Thoracic aorta (tissue), 2 donors: ENCODE measurements around the gene SAA1. TPM values are rescaled to one million over a fixed set of nuclear protein-coding genes. Genes with fewer than 3 reads are reported as not detected.

Experiments
- ATAC-seq: fragments of 150-250 bp; one replicate; pipeline ENCODE4 v1.8.0; 2017; ENCODE audit warnings: low read depth; ENCODE audit not compliant: insufficient number of reproducible peaks, low FRiP score
- DNase-seq: peaks from one replicate; pipeline ENCODE4 v3.0.0-alpha.2; 2020; ENCODE audit warnings: low spot score
- H3K27ac ChIP-seq, 2 donors: fragments of 200-600 bp; sonication (generic); 1 replicate in 1 of 2; 2 replicates in 1 of 2; pipeline ENCODE4 v1.5.1; 2016; ENCODE audit warnings: mild to moderate bottlenecking in 2 of 2, moderate library complexity in 2 of 2
- H3K27me3 ChIP-seq: fragments of 200-600 bp; sonication (generic); replicated peaks from 2 replicates; pipeline ENCODE4 v1.6.0; 2016; ENCODE audit warnings: mild to moderate bottlenecking; ENCODE audit not compliant: insufficient read depth
- H3K36me3 ChIP-seq: fragments of 200-600 bp; sonication (generic); one replicate; pipeline ENCODE4 v1.5.1; 2016
- H3K4me1 ChIP-seq, 2 donors: fragments of 200-600 bp; sonication (generic); 1 replicate in 1 of 2; 2 replicates in 1 of 2; pipeline versions ENCODE4 v1.5.1 to v1.6.0; 2016; ENCODE audit warnings: low read depth in 2 of 2, mild to moderate bottlenecking in 1 of 2; ENCODE audit not compliant: control insufficient read depth in 1 of 2
- H3K4me3 ChIP-seq: fragments of 200-600 bp; sonication (generic); 2 replicates; pipeline ENCODE4 v1.5.1; 2016; ENCODE audit warnings: mild to moderate bottlenecking
- H3K9me3 ChIP-seq: fragments of 200-600 bp; sonication (generic); 2 replicates; pipeline ENCODE4 v1.5.1; 2016
- total RNA-seq, 2 donors: library from RNA; depleted of rRNA; stranded (reverse); fragments of >200 nt; gene quantifications; one replicate each; pipeline versions ENCODE4 v1.1.0 to v1.2.3, GENCODE V29; 2016
- TF ChIP-seq, protein P1 (sequence below): fragments of 200-600 bp; sonication (generic); IDR thresholded peaks from one replicate; pipeline ENCODE4 v1.5.1; 2019; ENCODE audit warnings: antibody characterized with exemption

SAA1 gene
- total RNA-seq, 2 donors from 2014 or later = 6.5 to 18.9 TPM

GRCh38 chr11:18312663-18313420 lies 46.8 kb downstream of the SAA1 start:
- no peak for DNase-seq
- ATAC-seq = peak; percentile 44
- Histone ChIP-seq H3K4me3 (peak overlapping the region; percentile 50), H3K27ac (peak overlapping the region; percentile 87 to 90), H3K4me1 (peaks cover 44 to 45% of the 10 kb centered on the region in 2 donors), H3K9me3 (no peaks in the 10 kb centered on the region), H3K27me3 (no peaks in the 10 kb centered on the region), H3K36me3 (peaks cover 9% of the 10 kb centered on the region)
- TF ChIP-seq, protein P1, sequence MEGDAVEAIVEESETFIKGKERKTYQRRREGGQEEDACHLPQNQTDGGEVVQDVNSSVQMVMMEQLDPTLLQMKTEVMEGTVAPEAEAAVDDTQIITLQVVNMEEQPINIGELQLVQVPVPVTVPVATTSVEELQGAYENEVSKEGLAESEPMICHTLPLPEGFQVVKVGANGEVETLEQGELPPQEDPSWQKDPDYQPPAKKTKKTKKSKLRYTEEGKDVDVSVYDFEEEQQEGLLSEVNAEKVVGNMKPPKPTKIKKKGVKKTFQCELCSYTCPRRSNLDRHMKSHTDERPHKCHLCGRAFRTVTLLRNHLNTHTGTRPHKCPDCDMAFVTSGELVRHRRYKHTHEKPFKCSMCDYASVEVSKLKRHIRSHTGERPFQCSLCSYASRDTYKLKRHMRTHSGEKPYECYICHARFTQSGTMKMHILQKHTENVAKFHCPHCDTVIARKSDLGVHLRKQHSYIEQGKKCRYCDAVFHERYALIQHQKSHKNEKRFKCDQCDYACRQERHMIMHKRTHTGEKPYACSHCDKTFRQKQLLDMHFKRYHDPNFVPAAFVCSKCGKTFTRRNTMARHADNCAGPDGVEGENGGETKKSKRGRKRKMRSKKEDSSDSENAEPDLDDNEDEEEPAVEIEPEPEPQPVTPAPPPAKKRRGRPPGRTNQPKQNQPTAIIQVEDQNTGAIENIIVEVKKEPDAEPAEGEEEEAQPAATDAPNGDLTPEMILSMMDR = no peak

DNA sequence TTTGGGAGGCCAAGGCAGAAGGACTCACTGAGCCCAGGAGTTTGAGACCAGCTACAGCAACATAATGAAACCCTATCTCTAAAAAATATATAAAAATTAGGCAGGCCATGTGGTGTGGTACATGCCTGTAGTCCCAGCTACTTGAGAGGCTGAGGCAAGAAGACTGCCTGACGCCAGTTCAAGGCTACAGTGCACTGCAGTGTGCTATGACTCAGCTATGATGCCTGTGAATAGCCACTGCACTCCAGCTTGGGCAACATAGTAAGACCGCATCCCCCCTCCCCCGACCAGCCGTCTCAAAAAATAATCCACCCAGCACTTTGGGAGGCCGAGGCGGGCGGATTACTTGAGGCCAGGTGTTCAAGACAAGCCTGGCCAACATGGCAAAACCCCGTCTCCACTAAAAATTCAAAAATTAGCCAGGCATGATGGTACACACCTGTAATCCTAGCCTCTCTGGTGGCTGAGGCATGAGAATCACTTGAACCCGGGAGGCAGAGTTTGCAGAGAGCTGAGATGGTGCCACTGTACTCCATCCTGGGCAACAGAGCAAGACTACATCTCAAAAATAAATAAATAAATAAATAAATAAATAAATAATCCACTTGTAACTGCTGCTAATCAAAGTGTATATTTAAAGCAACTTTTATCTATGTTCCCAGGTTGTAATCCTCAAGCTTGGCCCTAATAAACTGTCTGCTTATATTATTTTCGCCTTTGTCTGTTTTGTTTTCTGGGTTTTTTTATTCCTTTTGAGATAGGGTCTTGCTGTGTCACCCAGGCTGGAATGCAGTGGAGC lies 48.1 kb downstream of the SAA1 start:
- DNase-seq (no peak), ATAC-seq (no peak)
- H3K9me3 ChIP-seq = no peaks in the 10 kb centered on the region
- peak overlapping the region; percentile 87 to 90 for H3K27ac ChIP-seq
- H3K27me3 ChIP-seq = no peaks in the 10 kb centered on the region
- no peaks in the 10 kb centered on the region for H3K36me3 ChIP-seq
- TF ChIP-seq, protein P1 = no peak
- peaks cover 45 to 54% of the 10 kb centered on the region in 2 donors for H3K4me1 ChIP-seq
- H3K4me3 ChIP-seq = no peak overlapping the region

- Histone ChIP-seq H3K27me3 (no peaks in the 10 kb centered on the region), H3K4me3 (no peak overlapping the region), H3K4me1 (peaks cover 49 to 61% of the 10 kb centered on the region in 2 donors), H3K27ac (peak overlapping the region; percentile 87 to 90), H3K36me3 (no peaks in the 10 kb centered on the region), H3K9me3 (no peaks in the 10 kb centered on the region)
- ATAC-seq (no peak), DNase-seq (no peak)
- TF ChIP-seq, protein P1 = no peak
Measured at GRCh38 chr11:18314784-18315523, 48.9 kb downstream of the SAA1 start.

- no peak for ATAC-seq
- no peaks in the 10 kb centered on the region for H3K36me3 ChIP-seq
- H3K4me3 ChIP-seq = no peak overlapping the region
- no peaks in the 10 kb centered on the region for H3K9me3 ChIP-seq
- peak overlapping the region; percentile 87 to 90 for H3K27ac ChIP-seq
- peaks cover 56 to 71% of the 10 kb centered on the region in 2 donors for H3K4me1 ChIP-seq
- no peaks in the 10 kb centered on the region for H3K27me3 ChIP-seq
- TF ChIP-seq, protein P1 = no peak
- DNase-seq = no peak
Measured at GRCh38 chr11:18315893-18316292, 49.8 kb downstream of the SAA1 start.

GRCh38 chr11:18317551-18317950 lies 51.5 kb downstream of the SAA1 start:
- Histone ChIP-seq H3K36me3 (no peaks in the 10 kb centered on the region), H3K9me3 (no peaks in the 10 kb centered on the region), H3K27ac (no peak overlapping the region), H3K4me3 (no peak overlapping the region), H3K4me1 (peaks cover 40 to 66% of the 10 kb centered on the region in 2 donors), H3K27me3 (no peaks in the 10 kb centered on the region)
- DNase-seq (no peak), ATAC-seq (no peak)
- TF ChIP-seq, protein P1 = no peak
